GM12878 (cell line): ENCODE data around the gene SLC1A2.

ENCODE experiments used
- CBFB ChIP-seq: IDR thresholded peaks from 2 replicates; pipeline ENCODE4 v1.6.1; 2016; ENCODE audit warnings: antibody characterized with exemption, low read depth
- CHD4 ChIP-seq: fragments of 200-600 bp; sonication (generic); IDR thresholded peaks from 2 replicates; pipeline ENCODE4 v1.6.1; 2016; ENCODE audit warnings: mild to moderate bottlenecking
- CTCF ChIP-seq, 3 experiments: IDR thresholded peaks in 2 of 3; conservative IDR thresholded peaks in 1 of 3; 2 replicates each; pipeline ENCODE4 v1.5.1; 2011; ENCODE audit warnings: low read depth in 3 of 3, low read length in 3 of 3, mild to moderate bottlenecking in 3 of 3, control low read depth in 2 of 3, moderate library complexity in 2 of 3, inconsistent platforms in 1 of 3, mixed read lengths in 1 of 3; ENCODE audit not compliant: control insufficient read depth in 2 of 3, insufficient read depth in 1 of 3; ENCODE audit errors: extremely low read depth in 1 of 3
- JUNB ChIP-seq: IDR thresholded peaks from 2 replicates; pipeline ENCODE4 v1.6.1; 2016; ENCODE audit warnings: antibody characterized with exemption, mild to moderate bottlenecking
- MAX ChIP-seq: IDR thresholded peaks from 2 replicates; pipeline ENCODE4 v1.6.1; 2012; ENCODE audit warnings: low read depth, low read length, improper control_type of control experiment
- MXI1 ChIP-seq: fragments of 150-350 bp; IDR thresholded peaks from 2 replicates; pipeline ENCODE4 v1.6.1; 2011; ENCODE audit warnings: low read depth, mild to moderate bottlenecking, inconsistent platforms, low read length, improper control_type of control experiment
- PAX8 ChIP-seq: fragments of 450-650 bp; IDR thresholded peaks from 2 replicates; pipeline ENCODE4 v1.6.1; 2017; ENCODE audit warnings: mild to moderate bottlenecking, moderate library complexity
- POLR2A ChIP-seq: IDR thresholded peaks from 2 replicates; pipeline ENCODE4 v1.6.1; 2011; ENCODE audit warnings: low read depth, mild to moderate bottlenecking, low read length
- POLR2AphosphoS5 ChIP-seq: IDR thresholded peaks from 2 replicates; pipeline ENCODE4 v1.6.1; 2011; ENCODE audit warnings: mild to moderate bottlenecking, low read length, inconsistent platforms
- SRF ChIP-seq, 2 experiments: IDR thresholded peaks; 2 replicates each; pipeline ENCODE4 v1.6.1; 2011; ENCODE audit warnings: low read depth in 2 of 2, low read length in 2 of 2, mild to moderate bottlenecking in 1 of 2, moderate library complexity in 1 of 2
- TAF1 ChIP-seq: IDR thresholded peaks from 2 replicates; pipeline ENCODE4 v1.6.1; 2011; ENCODE audit warnings: mild to moderate bottlenecking, low read depth, low read length, borderline replicate concordance

GRCh38 chr11:35324981-35325380 lies 94.4 kb downstream of the SLC1A2 start:
- TF ChIP-seq POLR2A (no peak), TAF1 (no peak), CBFB (no peak), MXI1 (no peak), SRF (IDR thresholded peaks at IDR 0.05; ENCODE audit: low read depth in 2 of 2, low read length in 2 of 2) (no peak), POLR2AphosphoS5 (no peak), PAX8 (no peak), CTCF (IDR thresholded peaks at IDR 0.05 in 2 of 3, conservative IDR thresholded peaks at IDR 0.05 in 1 of 3; ENCODE audit: control insufficient read depth in 2 of 3, extremely low read depth in 1 of 3, insufficient read depth in 1 of 3, low read depth in 3 of 3, low read length in 3 of 3) (no peak), MAX (no peak), JUNB (no peak), CHD4 (no peak)
